Fibroblast of the aortic adventitia (primary cell): ENCODE results near the gene TEX264. TPM values are rescaled to one million over a fixed set of nuclear protein-coding genes. Genes with fewer than 3 reads are reported as not detected.

Experiments used
- DNase-seq: peaks from one replicate; pipeline ENCODE4 v3.0.0-alpha.2; 2010; ENCODE audit warnings: low read depth
- H3K4me3 ChIP-seq: 2 replicates; pipeline ENCODE4 v1.5.1; 2011; ENCODE audit warnings: low read depth, mild to moderate bottlenecking, control low read depth, low read length, moderate library complexity
- total RNA-seq: library from RNA; depleted of rRNA; stranded (reverse); fragments of >200 nt; gene quantifications from 2 replicates; pipeline ENCODE4 v1.2.3, GENCODE V29; 2012; ENCODE audit warnings: low replicate concordance
- TF ChIP-seq, protein P1 (sequence below): IDR thresholded peaks from 2 replicates; pipeline ENCODE4 v1.5.1; 2011; ENCODE audit warnings: mild to moderate bottlenecking, low read length, control low read depth, inconsistent platforms; ENCODE audit not compliant: insufficient read depth

The TEX264 gene
- total RNA-seq, 1 donor, result 38.7 TPM

- DNase-seq, result peak; percentile 87
- H3K4me3 ChIP-seq, result no peak overlapping the region
- TF ChIP-seq, protein P1, sequence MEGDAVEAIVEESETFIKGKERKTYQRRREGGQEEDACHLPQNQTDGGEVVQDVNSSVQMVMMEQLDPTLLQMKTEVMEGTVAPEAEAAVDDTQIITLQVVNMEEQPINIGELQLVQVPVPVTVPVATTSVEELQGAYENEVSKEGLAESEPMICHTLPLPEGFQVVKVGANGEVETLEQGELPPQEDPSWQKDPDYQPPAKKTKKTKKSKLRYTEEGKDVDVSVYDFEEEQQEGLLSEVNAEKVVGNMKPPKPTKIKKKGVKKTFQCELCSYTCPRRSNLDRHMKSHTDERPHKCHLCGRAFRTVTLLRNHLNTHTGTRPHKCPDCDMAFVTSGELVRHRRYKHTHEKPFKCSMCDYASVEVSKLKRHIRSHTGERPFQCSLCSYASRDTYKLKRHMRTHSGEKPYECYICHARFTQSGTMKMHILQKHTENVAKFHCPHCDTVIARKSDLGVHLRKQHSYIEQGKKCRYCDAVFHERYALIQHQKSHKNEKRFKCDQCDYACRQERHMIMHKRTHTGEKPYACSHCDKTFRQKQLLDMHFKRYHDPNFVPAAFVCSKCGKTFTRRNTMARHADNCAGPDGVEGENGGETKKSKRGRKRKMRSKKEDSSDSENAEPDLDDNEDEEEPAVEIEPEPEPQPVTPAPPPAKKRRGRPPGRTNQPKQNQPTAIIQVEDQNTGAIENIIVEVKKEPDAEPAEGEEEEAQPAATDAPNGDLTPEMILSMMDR, result peak; percentile 99
Measured at GRCh38 chr3:51669241-51670052, 1.6 kb upstream of the TEX264 start.

DNA sequence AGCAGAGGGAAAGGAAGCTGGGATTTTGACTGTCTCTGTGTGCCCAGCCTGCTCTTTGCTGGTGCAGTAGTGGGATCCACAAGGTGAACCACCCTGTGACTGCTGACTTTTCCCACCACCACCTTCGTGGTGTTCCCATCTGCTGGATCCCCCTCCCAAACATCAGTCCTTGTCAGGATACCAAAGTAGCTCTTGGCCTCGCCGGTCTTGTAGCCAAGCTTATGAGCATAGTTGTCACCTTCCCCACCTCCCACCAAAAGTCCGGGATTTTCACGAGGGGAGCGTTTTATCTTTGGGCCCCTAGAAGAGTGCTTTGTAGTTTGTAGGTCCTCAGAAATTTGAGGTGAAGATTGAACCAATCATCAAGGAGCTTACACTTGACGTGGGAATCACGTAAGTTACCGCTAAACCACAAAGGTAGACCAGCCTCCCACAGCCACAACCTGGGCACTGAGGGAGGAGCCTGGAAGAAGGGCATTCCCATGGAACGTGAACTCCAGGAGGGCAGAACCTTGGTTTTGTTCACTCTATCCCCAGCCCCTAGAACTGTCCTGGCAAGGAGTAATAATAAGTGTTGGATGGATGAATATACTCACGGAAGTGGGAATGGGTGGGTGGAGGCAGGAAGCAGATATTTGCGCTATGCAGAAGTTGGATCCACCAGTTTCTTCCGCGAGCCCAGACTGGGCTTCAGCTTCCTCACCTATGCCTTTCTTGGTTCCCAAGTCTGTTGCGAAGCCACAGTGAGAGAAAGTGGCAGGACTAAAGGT is 814 bp upstream of the TEX264 start:
- no peak for DNase-seq
- H3K4me3 ChIP-seq, result peak overlapping the region; percentile 86
- TF ChIP-seq, protein P1, result no peak

- DNase-seq, result peak; percentile 46
- TF ChIP-seq, protein P1, result no peak
- peak overlapping the region; percentile 86 for H3K4me3 ChIP-seq
Measured at GRCh38 chr3:51671734-51672475, 853 bp downstream of the TEX264 start.

GRCh38 chr3:51673181-51673801 is 2.2 kb downstream of the TEX264 start:
- TF ChIP-seq, protein P1, result no peak
- no peak overlapping the region for H3K4me3 ChIP-seq
- DNase-seq, result no peak

GRCh38 chr3:51673802-51674654 is 3.0 kb downstream of the TEX264 start:
- TF ChIP-seq, protein P1, result no peak
- no peak overlapping the region for H3K4me3 ChIP-seq
- no peak for DNase-seq
